GM19025 (cell line): ENCODE results near the gene CDK5RAP2.
"Not testable (repeated sequence)": the region's sequence is repeated elsewhere in the genome, so short reads cannot be mapped to it uniquely, and the experiment has no call there.

Experiments used
- ATAC-seq: cut with Tn5 transposase; IDR thresholded peaks from one replicate; pipeline ENCODE4 v1.9.1; 2021; ENCODE audit warnings: mild to moderate bottlenecking, low read depth, moderate library complexity; ENCODE audit not compliant: unreplicated experiment

The CDK5RAP2 gene

DNA sequence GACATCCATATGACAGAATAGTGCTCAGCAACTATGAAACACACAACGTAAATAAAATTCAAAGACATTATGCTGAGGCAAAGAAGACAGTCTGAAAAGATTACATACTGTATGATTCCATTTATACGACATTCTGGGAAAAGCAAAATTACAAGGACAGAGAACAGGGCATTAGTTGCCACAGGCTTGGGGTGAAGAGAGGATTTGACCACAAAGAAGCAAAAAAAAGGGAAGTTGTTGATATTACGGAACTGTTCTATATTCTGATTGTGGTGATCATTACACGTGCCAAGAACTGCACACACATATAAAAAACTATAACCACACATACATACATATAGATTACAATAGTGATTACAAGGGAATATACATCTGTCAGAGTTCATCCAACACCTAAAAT is 24.1 kb downstream of the CDK5RAP2 start:
- ATAC-seq: no peak

DNA sequence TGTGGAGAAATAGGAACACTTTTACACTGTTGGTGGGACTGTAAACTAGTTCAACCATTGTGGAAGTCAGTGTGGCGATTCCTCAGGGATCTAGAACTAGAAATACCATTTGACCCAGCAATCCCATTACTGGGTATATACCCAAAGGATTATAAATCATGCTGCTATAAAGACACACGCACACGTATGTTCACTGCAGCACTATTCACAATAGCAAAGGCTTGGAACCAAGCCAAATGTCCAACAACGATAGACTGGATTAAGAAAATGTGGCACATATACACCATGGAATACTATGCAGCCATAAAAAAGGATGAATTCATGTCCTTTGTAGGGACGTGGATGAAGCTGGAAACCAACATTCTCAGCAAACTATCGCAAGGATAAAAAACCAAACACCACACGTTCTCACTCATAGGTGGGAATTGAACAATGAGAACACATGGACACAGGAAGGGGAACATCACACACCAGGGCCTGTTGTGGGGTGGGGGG is 27.7 kb downstream of the CDK5RAP2 start:
- not testable (repeated sequence) for ATAC-seq

DNA sequence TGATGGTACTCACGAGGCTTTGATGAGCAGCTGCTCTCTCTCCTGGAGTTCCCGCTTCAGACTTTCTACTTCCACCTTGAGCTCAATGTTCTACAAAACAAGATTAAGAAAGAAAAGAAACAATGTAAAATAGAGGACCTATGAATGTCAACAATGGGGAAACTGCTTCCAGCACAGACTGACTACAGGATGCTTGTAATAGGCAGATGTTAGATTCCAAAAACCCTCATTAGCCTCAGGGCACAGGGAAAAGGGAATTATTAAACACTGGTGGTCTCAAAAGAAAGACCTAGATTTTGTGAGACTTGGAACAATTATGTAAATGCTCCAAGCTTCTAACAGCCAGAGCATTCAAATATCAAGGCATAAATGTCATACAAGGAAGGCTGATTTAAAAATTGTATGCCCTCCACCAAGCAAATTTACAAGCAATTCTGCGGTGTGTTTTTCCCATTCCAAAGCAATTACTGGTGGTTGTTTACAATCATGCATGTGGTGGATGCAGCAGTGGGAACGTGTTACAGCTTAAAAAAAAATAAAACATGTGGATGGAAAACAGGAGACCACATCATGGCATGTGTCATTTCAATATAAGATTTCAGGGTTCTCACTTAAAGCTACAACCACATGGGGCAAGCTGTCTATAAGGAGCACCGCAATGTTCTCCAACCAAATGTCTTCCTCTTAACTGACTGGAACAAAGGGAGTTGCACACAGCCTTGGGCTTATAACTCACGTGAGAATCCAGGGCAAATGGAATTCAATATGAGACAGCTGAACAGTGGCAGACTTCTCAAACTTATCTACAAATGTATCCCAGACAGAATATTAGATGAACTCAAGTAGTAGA is 34.0 kb downstream of the CDK5RAP2 start:
- ATAC-seq: no peak

DNA sequence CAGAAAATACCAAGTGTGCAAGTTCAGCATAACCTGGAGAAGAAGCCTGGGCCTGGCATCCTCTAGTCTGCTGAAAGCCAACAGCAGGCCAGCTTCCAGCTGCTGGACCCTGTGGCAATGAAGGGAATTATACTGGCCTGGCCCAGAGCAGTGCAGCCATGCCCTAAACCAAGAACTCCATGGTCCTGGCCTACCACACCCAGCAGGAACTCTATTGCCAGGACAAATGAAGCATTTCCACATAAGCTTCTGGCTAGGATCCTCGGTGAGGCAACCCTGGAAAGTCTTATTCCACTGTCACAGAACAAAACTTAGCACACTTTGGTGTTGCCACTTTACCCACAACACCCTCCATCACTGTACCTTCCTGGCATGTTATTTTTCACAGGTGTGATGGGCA is 35.5 kb downstream of the CDK5RAP2 start:
- ATAC-seq: no peak

DNA sequence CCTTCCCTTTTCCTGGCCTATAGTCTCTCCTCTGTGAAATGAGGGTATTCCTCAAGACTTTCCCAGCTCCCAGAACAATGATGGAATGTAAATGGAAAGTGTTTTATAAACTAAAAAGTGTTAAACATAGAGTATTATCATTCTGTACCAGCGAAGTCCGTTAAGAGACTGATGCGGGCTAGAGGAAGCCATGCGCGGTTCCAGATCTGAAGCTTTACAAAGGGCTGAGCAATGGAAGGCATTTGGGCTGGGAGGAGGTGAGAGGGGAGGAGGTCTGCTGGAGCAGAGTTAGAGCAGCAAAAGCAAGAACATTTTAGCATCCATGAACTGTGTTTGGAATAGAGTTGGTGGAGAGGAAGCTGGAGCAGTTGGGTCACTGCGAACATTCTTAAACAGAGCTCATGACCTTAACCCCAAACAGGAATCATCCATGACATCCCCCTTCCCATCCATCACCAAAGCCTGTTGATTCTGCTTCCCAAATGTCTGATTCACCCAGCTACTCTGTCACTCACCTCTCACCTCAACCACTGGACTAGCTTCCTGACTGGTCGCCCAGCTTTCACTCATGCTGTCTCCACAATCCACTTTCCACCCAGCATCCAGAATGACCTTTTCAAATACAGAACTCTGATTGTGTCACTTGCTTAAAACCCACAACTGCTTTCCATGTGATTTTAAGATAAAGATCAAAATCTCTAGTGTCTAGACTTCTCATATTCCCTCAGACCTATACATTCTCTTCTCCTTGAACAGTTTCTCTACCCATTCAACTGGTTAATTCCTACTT is 37.1 kb downstream of the CDK5RAP2 start:
- no peak for ATAC-seq

DNA sequence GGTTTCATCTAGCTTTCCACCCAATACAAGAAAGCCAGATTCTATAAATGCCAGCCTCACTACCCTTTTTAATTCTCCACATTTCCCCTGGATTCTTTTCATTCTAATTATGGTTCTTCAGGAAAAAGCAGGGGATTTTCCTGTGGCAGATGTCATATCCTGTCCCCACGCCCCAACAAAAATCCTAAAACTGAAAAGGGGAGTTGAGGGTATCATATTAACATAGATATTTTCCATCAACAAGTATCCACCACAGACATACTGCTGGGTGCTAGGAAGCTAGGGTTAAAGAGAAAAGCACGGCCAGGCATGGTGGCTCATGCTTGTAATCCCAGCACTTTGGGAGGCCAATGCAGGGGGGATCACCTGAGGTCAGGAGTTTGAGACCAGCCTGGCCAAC is 38.0 kb downstream of the CDK5RAP2 start:
- ATAC-seq: no peak

DNA sequence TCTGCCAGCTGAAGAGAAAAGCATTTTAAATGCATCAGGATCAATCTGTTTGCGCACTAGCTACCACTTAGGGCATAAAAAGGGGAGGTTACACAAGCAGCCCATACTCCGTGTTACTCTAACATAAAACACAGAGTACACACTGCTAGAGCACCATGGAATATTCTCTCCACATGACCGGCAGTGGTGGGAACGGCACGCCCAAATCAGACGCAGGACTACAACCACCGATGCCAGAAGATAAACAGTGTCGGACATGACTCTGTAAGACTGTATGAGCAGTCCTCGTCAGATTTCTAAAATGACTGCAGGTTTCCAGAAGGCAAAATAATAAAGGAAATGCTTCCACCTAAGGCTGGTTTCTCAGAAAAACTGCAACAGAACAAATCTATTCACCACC is 40.0 kb downstream of the CDK5RAP2 start:
- ATAC-seq: no peak

DNA sequence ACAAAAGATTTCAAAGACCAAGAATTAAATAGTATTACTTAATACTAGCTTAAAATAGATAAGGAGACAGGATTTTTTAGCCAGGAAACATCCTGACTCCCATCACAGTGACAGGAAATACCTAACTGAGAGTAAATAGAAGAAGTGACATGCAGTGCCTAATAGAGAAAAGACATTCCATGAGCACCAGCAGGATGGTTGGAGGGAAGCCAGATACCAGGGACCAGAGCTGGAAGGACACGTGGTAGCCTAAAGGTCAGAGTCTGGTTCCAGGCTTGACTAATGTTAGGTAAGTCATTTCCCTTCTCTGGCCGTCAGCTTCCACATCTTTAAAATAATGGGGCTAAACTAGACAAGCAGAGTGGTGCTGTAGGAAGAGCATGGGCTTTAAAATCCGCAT is 41.6 kb downstream of the CDK5RAP2 start:
- no peak for ATAC-seq

DNA sequence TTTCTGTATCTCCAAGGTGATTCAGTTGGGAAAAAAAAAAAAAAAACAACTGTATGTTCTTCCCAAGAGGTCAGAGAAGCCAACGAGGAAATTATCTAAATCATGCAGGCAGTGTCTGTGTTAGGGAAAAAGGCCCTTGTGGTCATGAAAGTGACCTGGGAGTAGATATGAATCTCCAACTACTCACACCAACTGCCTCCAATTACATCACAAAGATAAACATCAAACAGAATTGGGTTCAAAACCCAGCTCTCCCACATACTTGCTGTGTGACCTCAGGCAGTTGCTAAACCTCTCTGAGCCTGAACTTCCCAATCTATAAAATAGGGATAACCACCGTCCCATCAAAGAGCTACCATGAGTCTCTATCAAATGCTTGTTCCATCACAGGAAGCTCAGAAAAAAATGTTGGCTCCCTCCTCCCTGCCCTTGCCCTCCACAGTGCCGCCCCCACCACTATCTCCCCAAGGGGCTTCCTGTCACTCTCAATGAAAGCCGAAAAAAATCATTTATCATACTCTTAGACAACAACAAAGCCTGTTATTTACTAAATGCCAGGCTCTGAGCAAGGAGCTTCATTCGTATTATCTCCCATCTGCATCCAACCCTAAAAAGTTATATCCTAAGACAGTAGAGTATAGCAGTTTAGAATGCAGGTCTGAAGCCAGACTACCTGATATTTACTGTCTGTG is 42.9 kb downstream of the CDK5RAP2 start:
- no peak for ATAC-seq

DNA sequence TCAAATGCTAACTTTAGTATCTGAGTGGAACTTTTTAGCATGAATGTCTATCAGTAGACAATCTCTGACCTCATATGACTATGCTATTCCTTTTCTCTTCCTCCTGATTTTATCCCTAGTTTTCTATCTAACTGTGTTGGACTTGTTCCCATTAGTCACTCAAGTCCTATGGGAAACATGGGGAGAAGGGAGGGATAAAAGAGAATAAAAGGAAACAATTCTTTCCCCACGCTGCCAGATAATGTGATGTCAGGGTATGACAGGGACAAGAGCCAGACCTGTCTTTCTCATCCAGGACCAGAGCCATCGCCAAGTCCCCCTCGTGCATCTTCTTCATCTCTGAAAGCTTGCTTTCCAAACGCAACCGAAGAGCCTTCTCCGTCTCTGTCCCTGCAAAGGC is 43.9 kb downstream of the CDK5RAP2 start:
- ATAC-seq: no peak

DNA sequence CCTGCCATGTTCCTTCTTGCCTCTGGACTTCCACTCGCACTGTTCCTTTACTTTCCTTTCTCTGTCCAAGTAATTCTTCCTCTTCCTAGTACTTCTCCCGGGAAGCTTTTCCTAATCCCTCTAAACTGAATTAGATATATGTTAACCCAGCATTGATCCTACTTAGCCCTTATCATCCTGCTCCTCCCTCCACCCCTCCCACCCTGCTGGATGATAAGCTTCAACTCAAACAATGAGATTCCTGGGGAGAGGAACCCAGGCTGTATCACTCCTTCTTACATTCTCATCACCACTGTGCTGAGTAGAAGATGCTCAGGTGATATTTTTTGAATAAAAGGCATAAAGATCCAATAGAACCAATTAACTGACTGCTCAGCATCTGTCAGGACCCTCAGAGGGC is 45.7 kb downstream of the CDK5RAP2 start:
- ATAC-seq: no peak

DNA sequence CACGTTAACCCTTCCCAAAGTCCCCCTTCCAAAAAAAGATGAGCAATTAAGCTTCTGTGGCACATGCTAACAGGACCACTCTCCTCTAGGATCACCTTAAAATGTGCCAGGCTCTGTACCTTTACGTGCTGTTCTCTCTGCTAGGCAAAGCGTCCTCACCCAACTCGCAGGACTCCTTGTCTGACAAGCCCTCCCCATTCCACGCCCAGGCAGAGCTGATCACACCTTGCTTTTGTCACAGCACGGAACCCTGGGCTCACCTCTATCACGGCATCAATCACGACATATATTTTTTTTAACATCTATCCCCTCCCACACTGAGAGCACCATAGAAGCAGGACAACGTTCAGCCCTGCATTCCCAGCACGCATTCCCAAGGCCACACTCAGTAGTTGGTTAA is 47.1 kb downstream of the CDK5RAP2 start:
- no peak for ATAC-seq

DNA sequence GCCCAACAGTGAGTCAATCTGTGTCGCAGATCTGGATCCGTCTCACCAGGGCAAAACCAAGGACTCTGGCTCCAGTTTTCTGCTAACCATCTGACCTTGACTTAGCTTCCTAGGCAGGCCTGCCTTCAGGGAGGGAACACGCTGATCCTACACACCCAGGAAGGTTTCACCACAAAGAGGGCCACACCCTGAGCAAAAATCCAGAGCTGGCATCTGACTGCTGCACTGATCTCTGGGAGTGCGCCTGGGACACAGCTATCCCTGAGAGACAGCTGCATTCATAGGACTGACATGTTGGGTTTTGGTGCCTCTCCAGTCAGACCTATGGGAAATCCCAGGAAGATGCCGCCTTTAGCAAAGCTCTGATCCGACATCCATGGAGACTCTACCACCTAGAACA is 47.5 kb downstream of the CDK5RAP2 start:
- no peak for ATAC-seq

DNA sequence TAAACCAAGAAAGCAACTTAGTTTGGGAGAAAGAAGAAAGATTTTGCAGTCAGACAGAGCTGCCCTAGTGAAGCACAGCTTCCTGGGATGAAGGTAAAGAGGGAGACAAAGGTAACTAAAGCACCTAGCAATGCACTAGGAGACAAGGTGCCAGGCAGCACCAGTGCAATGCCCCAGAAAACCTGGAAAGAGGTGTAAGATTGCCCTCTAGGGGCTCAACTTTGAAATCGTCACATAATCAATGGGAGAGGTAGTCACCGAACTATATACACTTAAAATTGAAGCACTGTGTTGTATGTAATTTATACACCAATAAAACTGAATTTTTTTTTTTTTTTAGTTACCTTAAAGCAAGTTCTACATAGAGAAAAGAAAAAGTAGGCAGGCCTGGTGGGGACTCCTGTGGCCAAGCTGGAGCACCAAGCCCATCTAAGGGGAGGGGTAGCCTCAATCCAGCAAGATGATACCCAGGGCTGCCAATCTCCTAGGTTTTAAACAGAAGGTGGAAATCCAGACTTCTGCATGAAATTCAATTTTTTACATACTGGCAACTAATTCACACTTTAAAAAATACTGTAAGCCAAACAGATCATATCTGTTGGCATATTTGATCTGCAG is 48.2 kb downstream of the CDK5RAP2 start:
- ATAC-seq: no peak

DNA sequence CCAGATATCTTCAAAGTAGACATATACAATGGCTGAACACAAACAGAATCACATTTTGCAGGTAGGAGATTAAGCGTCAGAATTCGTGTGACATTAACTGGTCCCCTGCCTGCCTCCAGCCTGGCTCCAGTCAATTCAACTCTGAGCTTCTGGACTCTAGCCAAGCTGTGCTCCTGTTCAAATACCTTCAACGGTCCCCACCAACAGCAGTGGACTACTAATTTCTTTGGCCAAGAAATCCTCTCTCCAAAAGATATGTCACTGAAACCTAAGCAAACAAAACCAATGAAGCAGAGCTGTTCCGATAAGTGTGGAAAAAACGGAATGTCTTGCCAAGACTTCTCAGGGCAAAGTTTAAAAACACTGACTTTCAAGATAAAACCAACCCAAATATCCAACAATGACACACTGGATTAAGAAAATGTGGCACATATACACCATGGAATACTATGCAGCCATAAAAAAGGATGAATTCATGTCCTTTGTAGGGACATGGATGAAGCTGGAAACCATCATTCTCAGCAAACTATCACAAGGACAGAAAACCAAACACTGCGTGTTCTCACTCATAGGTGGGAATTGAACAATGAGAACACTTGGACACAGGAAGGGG is 49.6 kb downstream of the CDK5RAP2 start:
- ATAC-seq: not testable (repeated sequence)

DNA sequence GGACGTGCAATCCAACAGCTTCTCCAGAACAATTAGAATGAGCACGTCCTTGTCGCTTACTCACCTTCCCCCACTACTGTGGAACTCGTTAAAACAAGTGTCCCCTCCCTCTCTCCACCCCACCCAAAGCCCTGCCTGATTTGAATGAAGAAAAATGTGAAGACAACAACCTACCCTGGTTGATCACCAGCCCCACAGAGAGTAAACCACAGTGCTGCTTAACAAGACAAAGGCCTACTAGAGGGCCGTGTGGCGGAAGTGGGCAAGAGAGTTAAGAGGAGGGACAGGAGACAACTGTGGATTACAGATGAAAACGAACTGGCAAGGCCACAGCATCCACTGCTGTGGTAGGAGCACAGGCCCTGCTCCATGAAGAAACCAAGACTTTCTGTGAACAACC is 51.1 kb downstream of the CDK5RAP2 start:
- no peak for ATAC-seq

DNA sequence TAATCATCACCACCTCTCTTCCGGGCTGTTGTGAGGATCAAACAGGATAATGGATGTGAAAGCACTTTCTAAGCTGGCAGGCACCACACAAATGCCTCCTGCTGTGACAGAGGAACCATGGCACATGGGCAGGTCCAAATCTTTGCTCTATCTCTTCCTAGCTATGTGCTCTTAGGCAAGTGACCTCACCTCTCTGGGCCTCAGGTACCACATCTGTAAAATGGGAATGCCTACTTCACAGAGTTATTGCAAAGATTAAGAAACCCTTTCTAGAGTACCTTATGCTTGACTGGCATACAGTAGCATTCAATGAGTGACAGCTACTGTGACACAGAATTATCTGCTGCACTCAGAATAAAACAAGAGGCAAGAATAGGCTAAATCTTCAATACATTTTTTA is 51.6 kb downstream of the CDK5RAP2 start:
- no peak for ATAC-seq

DNA sequence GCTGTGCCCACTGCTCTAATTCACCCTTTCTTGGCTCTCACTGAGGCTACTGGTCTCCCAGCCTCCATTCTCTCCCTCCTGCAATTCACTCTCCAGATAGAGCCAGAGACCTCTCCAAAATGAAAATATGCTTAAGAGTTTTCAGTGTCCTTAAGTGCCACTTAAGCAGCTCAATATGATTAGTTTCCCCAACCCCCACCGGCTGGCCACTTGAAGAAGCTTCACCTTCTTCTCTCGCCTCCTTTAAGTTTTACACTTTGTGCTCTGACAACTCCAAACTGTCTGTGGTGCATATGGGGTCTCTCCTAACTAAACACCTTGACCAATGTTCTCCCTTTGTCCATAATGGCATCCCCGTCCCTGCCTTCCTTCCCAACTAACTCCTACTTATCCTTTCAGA is 53.4 kb downstream of the CDK5RAP2 start:
- no peak for ATAC-seq

DNA sequence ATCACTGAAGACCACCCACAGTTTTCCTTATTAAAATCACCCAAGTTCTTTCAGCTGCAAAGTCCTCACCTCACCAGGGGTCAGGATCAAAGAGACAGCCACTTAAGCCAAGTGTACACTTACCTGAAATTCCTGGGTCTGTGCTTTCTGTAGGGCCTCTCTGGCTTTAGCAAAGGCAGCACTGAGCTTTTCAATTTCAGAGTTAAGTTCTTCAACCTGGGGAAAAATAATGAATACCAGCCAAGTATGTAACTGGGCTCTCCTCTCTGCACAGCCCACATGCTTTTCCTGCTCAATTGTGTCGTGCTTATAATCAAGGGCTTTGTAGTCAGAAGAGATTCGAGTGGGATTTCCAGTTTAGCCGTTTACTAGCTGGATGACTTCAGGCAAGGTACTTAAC is 55.1 kb downstream of the CDK5RAP2 start:
- no peak for ATAC-seq

DNA sequence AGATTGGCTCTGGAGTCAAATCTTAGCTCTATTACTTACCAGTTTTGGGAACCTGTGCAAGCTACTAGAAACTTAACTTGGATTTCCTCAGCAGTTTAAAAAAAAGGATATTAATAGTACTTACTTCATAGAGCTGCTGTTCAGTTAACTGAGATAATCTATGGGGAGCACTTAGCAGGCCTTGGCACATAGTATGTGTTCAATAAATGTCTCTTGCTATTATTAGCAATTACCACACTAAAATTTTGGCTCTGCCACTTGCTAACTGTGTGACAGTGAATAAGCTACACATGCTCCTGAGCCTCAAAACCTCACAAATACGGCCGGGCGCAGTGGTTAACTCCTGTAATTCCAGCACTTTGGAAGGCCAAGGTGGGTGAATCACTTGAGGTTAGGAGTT is 55.9 kb downstream of the CDK5RAP2 start:
- ATAC-seq: no peak
